ENCODE results near the gene STXBP2. TPM values are rescaled to one million over a fixed set of nuclear protein-coding genes. Genes with fewer than 3 reads are reported as not detected.

Gene STXBP2
- total and polyA plus RNA-seq, 4 donors, result 25.9 to 32.7 (median 27.2) TPM

- TF ChIP-seq CTCF (IDR thresholded peaks at IDR 0.05; ENCODE audit: low read depth, low read length, missing input control) (no peak), JUND (IDR thresholded peaks at IDR 0.05) (no peak)
Measured at GRCh38 chr19:7670150-7670783, 33.4 kb downstream of the STXBP2 start (continued).

GRCh38 chr19:7670790-7671189 lies 33.9 kb downstream of the STXBP2 start:
- H3K27me3 ChIP-seq (ENCODE audit: control insufficient read depth in 4 of 4, insufficient read depth in 4 of 4, low read length in 3 of 4), result peaks cover 0 to 4% (median 0%) of the 10 kb centered on the region in 4 donors
- no peak overlapping the region for H3K4me3 ChIP-seq (ENCODE audit: low read depth in 1 of 3, low read length in 3 of 3)
- H3K27ac ChIP-seq (ENCODE audit: low read depth in 1 of 2, low read length in 2 of 2), result no peak overlapping the region
- TF ChIP-seq ATF3 (IDR thresholded peaks at IDR 0.05) (no peak), CTCF (IDR thresholded peaks at IDR 0.05; ENCODE audit: low read depth, low read length, missing input control) (no peak), EGR1 (IDR thresholded peaks at IDR 0.05; ENCODE audit: low read depth in 2 of 2) (no peak), ZBTB33 (IDR thresholded peaks at IDR 0.05) (no peak), REST (IDR thresholded peaks at IDR 0.05) (no peak)
- no peak for DNase-seq (ENCODE audit: low spot score)
- no peaks in the 10 kb centered on the region for H3K9me3 ChIP-seq (ENCODE audit: control insufficient read depth in 4 of 4, low read length in 3 of 4)
- 46% methylated on average over 9 of the region's 9 CpGs for WGBS
- H3K36me3 ChIP-seq (ENCODE audit: control insufficient read depth in 4 of 4, insufficient read depth in 3 of 4, low read depth in 1 of 4, low read length in 3 of 4), result no peaks in the 10 kb centered on the region
- peaks cover 0 to 4% (median 3%) of the 10 kb centered on the region in 4 donors for H3K4me1 ChIP-seq (ENCODE audit: control insufficient read depth in 4 of 4, insufficient read depth in 4 of 4, low read length in 3 of 4)
- no peak overlapping the region for H3K9ac ChIP-seq (ENCODE audit: low read depth in 1 of 2, low read length in 2 of 2)

- Histone ChIP-seq H3K9ac (ENCODE audit: low read depth in 1 of 2, low read length in 2 of 2) (no peak overlapping the region), H3K9me3 (ENCODE audit: control insufficient read depth in 4 of 4, low read length in 3 of 4) (no peaks in the 10 kb centered on the region), H3K4me1 (ENCODE audit: control insufficient read depth in 4 of 4, insufficient read depth in 4 of 4, low read length in 3 of 4) (peaks cover 0 to 4% (median 3%) of the 10 kb centered on the region in 4 donors), H3K36me3 (ENCODE audit: control insufficient read depth in 4 of 4, insufficient read depth in 3 of 4, low read depth in 1 of 4, low read length in 3 of 4) (no peaks in the 10 kb centered on the region), H3K27me3 (ENCODE audit: control insufficient read depth in 4 of 4, insufficient read depth in 4 of 4, low read length in 3 of 4) (peaks cover 0 to 4% (median 0%) of the 10 kb centered on the region in 4 donors), H3K4me3 (ENCODE audit: low read depth in 1 of 3, low read length in 3 of 3) (no peak overlapping the region), H3K27ac (ENCODE audit: low read depth in 1 of 2, low read length in 2 of 2) (no peak overlapping the region)
- TF ChIP-seq RAD21 (IDR thresholded peaks at IDR 0.05) (no peak), SP1 (IDR thresholded peaks at IDR 0.05) (no peak), REST (IDR thresholded peaks at IDR 0.05) (no peak), GABPA (IDR thresholded peaks at IDR 0.05 in 1 of 2, conservative IDR thresholded peaks at IDR 0.05 in 1 of 2) (no peak), RXRA (IDR thresholded peaks at IDR 0.05) (no peak), MAX (IDR thresholded peaks at IDR 0.05) (no peak), FOXA2 (IDR thresholded peaks at IDR 0.05) (no peak), EGR1 (IDR thresholded peaks at IDR 0.05; ENCODE audit: low read depth in 2 of 2) (no peak), YY1 (IDR thresholded peaks at IDR 0.05) (no peak)
- no peak for DNase-seq (ENCODE audit: low spot score)
- 48% methylated on average over 9 of the region's 9 CpGs for WGBS
Measured at GRCh38 chr19:7672522-7672921, 35.6 kb downstream of the STXBP2 start.
